Measurements from ENCODE around the gene MEF2D.

MEF2D gene

GRCh38 chr1:156500543-156500792, at the start of gene MEF2D:
Gene MEF2D (minus strand): TSS chr1:156500775. CDS start chr1:156483292, 17,483 bp downstream.
- no peak for DNase-seq

GRCh38 chr1:156550346-156550745, 49.8 kb upstream of the MEF2D start:
- DNase-seq, result no peak

DNA sequence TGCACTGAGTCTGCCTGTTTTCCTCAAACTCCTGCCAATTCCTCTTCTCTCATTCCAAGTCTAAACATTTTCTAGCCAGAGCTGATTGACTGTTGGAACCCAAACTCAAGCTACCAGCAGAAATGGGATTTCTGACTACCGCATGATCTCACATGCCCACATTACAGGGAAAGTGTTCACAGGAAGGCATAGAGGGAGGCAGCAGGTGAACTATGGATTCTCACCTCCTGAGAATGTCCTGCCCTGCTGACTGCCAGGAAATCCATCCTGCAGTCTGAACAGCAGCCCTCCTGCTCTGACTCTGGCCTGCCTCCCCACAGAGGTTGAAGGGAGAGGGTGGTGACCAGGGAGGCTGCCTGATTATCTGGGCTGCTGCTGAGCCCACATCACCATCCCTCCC, 49.3 kb upstream of the MEF2D start:
- DNase-seq, result no peak

DNA sequence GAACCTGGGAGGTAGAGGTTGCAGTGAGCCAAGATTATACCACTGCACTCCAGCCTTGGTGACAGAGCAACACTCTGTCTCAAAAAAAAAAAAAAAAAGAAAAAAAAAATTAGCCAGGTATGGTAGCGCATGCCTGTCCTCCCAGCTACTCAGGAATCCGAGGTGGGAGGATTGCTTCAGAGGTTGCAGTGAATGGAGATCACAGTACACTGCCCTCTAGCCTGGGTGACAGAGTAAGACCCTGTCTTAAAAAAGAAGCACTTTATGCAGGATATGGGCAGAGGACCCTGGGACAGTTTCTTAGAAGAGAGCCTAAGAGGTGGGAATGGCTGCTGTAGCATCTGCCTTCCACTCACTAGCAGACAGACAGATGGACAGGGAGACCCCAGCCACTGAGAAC, 48.8 kb upstream of the MEF2D start:
- no peak for DNase-seq

GRCh38 chr1:156547982-156548381, 47.4 kb upstream of the MEF2D start:
- no peak for DNase-seq

GRCh38 chr1:156547434-156547833, 46.9 kb upstream of the MEF2D start:
- no peak for DNase-seq

DNA sequence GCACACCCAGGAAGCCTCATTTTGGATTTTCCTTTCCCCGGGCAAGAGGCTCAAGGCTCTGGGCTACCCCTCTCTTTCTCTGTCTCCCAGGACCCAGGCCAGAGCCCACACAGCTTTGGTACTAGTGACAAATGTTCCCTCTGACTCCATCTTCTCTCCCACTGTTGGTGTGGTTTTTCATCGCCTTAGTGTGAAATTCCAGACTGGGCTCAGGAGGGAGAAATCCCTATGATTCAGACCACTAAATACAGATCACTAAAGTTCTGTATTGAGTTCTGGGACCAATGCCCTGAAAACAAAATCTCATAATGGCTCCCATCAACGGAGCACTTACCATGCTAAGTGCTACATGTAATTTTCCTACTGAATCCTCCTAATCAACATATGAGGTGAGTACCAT, 45.7 kb upstream of the MEF2D start:
- DNase-seq, result no peak

DNA sequence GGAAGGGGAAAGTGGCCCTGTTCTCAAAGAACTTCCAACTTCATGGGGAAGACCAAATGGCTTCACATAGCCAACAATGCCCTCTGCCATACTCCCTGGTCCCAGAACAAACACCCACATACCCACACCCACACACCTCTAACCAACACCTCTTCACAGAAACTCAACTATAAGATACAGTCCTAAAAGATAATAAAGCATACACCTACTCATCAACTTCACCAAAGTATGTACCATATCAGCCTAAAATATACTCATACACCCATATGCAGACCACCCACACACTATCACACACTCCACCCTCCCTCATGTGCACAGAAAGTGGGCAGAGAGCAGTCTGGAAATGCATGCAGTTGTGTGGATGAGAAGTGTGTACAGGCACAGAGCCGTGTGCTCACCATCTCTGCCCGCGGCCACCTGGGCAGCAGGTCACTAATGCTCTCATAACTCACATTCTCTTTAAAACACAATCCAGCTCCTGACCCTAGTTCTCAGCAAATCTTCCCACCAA, 44.1 kb upstream of the MEF2D start:
- no peak for DNase-seq

DNA sequence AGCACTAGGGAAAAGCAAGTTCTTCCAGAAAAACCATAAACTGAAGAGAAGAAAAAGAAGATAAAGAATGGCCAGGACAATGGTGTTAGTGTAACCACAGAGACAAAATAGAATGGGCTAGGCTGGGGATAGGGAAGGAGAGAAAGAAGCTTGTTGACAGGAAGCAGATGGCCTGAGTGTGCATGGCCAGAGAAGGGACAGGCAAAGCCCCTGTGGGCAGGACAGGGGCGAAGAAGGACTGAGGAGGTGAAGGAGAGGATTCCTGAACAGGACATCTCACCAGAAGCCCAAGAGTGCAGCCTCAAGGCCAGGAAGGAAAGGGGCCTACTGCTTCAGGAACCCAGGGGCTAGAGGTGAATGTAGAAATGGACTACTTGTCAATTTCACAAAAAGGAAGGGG, 42.5 kb upstream of the MEF2D start:
- DNase-seq, result no peak

- no peak for DNase-seq
These were observed 40.4 kb upstream of the MEF2D start for GRCh38 chr1:156540955-156541354.

- no peak for DNase-seq
These were observed 39.3 kb upstream of the MEF2D start for GRCh38 chr1:156539818-156540355.

- no peak for DNase-seq
These were observed 38.3 kb upstream of the MEF2D start for GRCh38 chr1:156538711-156539440.

DNA sequence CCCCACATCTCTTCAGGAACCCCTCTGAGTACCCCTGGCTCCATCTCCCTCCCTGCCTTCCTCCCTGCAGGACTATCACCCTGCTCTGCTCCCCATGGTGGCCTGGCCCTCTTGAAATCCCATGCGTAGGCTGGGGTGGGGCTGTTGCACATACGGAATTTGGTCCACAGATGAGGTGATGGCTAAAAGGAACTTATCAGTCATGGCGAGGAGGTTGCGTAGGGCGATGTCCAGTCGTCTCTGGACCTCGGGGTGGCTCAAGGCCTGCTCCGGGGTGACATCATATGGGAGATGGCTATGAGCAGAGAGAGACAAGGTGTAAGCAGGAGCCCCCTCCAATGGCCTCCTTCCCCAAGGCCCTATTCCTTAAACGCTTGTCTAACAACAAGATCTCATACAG, 36.5 kb upstream of the MEF2D start:
- DNase-seq, result no peak

- no peak for DNase-seq
These were observed 34.0 kb upstream of the MEF2D start for GRCh38 chr1:156534424-156535060.

DNA sequence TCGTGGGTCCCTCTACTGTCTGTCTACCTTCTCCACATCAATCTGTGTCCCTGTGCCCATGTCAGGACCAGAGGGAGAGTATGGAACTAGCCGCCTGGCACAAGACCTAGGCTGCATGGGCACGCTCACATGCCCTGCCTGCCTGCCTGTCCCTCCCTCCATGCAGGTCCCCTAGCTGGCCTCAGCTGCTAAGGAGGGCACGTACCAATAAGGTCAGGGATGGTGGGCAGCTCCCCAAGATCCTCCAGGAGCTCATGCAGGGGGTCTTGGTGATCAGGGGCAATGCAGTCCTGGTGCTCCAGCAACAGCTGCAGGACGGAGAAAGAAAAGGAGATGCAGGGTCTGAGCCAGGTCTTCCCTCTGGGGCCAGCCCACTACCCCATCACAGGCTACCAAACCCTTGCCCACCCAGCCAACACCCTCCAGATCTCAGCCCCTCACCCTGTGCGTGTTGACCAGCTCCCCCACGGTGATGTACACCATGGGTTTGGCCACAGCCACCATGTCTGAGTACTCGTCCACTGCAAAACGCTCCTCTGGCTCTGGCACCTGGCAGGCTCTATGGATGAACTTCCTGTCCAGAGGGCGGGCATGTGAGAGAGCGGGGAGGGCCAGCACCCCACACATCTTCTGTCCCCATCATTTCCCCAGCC, 33.1 kb upstream of the MEF2D start:
- DNase-seq, result no peak

DNA sequence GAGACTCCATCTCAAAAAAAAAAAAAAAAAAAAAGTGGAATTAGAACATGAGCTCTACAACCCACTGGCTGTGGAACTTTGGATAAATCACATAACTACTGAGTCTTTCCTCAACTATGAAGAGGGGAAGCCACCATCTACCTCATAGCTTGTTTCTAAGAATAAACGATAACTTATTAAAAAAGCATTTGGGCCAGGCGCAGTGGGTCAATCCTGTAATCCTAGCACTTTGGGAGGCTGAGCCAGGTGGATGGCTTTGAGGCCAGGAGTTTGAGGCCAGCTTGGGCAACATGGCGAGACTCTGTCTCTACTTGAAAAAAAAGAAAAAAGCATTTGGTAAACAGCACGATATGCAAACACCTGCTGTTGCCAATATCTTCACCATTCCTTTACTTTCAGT, 31.8 kb upstream of the MEF2D start:
- no peak for DNase-seq

DNA sequence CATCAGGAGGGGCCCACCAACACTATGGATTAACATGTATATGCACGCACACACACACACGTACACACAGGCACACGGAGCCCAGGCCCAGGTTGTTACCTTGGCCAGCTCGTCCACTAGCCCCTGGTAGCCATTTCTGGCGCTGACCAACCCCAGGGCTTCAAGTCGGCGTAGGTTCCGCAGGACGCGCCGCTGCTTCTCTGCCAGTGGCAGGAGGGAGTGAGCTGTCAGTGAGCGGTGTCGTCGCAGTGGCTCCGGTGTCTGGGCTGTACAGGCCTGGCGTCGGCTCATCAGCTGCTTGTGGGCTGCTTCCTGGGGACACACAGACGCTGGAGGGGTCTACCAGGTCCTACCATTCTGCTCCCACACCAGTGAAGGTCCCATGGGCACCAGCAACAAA, 29.4 kb upstream of the MEF2D start:
- no peak for DNase-seq

- no peak for DNase-seq
These were observed 28.4 kb upstream of the MEF2D start for GRCh38 chr1:156528875-156529425.

DNA sequence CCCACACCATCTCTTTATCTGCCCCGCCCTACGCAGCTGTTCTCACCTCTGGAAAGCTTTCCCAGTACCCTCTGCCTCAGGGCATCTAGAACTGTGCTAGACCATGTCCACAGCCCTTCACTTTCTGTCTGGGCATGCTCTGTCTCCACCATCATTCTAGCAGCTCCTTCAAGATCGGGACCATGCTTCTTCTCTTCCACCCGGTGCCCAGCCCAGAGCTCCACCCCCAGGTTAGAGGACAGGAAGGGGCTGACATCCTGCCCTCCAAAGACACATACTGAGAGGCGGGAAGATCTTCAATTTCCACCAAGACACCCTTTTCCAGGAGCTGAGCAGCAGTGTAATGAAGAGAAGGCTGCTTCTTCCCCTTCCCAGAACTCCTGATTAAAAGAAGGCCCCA, 27.7 kb upstream of the MEF2D start:
- DNase-seq, result no peak

DNA sequence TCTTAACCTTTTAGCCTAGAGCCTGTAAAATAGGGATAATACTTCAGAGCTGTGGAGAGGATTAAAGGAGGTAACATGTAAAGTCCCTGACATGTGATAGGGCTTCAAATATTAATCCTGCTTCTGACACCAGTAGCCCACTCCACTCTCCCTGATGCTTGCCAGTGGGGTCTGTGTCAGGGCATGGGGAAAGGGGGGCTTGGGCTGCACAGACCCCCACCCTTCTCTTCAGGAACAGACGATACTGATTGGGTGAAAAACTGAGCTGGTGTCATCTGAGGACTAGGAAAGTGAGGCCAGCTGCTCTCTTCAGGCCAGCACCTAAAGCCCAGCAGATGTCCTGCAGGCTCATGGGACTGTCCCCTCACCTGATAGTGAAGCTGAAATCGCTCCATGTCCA, 27.0 kb upstream of the MEF2D start:
- no peak for DNase-seq

GRCh38 chr1:156525856-156526489, 25.4 kb upstream of the MEF2D start:
- DNase-seq, result no peak

DNA sequence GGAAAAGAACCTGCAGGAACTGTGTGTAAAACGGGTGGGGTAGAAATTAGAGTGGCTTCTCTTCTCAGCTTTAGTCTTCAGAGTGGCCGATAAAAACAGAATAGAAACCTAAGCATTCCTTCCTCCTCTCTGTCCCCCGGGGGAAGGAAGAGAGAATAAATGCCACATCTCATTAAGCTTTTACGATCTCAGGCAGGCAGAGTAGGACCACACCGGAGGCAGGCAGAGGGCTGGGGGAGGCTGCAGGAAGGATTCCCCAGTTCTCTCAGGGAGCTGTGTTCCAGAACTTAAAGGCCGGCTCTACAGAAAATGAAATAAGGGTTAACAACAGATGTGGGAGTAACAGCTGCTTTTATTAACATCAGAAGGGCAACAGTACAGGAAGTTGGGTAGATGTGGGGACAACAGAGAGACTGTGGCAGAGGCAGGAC, 24.5 kb upstream of the MEF2D start:
- DNase-seq, result no peak

DNA sequence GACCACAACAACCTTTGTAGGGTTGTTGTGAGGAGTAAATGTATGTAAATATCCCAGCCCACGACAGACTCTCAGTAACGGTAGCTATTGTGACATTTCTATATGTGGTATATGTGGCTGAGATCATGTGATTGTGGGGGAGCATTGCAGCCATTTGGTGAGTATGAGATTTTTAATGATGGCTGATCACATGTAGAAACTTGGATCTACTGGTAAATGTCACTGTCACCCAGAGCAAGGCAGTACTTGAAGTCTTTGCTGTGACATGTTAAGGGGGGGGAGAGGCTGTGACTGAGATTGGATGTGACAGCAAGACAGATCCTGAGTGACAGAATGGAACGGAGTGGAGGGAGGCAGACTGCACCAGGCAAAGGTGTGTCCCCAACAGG, 23.9 kb upstream of the MEF2D start:
- no peak for DNase-seq
